ENCODE data around the gene RNF41.

RNF41 gene

GRCh38 chr12:56243731-56244181 is 22.0 kb upstream of the RNF41 start:
- no peak for DNase-seq (ENCODE audit: low read depth in 2 of 2)

- no peak for DNase-seq (ENCODE audit: low read depth in 2 of 2)
These were observed 21.3 kb upstream of the RNF41 start for GRCh38 chr12:56242986-56243385.

DNA sequence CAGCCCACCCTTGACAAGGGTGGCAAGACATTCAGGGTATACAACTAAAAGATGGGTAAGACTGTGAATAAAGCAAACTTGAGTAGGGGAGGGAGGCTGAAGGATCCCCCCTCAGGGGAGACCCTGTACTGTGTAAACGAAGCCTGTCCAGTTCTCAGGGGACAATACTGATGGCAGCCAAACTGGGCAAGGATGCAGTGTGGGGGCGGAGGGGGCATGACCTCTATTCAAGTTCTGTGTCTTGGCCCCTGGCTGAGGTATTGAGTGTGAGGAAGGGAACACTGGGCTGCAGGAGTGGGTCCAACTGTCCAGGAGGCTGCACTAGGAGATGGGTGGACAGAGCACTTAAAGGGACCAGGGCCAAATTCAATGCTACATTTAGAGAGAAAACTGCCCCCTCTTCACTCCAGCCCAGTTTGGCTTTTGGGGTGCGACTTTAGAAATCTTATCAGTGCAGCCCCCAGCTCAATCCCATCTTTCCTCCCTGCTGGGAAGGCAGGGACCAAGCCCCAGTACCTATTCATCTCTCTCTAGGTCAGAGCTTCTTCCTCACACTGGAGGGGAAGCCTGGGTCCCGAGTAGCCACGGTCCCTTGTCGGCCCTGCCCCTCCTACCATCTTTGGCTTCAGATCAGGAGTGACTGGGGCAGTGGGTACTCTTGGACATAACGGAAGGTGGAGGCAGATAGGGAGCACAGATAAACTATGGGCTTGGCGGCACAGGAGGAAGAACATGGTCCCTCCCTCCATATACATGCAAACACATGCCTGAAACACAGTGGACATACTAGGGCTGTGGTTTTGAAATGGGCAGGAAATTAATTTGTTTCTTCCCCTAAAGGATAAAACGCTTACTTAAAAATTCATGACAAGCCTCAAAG is 19.9 kb upstream of the RNF41 start:
- no peak for DNase-seq (ENCODE audit: low read depth in 2 of 2)

- no peak for DNase-seq (ENCODE audit: low read depth in 2 of 2)
These were observed 15.8 kb upstream of the RNF41 start for GRCh38 chr12:56237552-56237951.

GRCh38 chr12:56236985-56237384 is 15.3 kb upstream of the RNF41 start:
- DNase-seq (ENCODE audit: low read depth in 2 of 2), result no peak

- DNase-seq (ENCODE audit: low read depth in 2 of 2), result no peak
These were observed 14.4 kb upstream of the RNF41 start for GRCh38 chr12:56236091-56236490.

GRCh38 chr12:56234746-56235436 is 13.2 kb upstream of the RNF41 start:
- no peak for DNase-seq (ENCODE audit: low read depth in 2 of 2)

DNA sequence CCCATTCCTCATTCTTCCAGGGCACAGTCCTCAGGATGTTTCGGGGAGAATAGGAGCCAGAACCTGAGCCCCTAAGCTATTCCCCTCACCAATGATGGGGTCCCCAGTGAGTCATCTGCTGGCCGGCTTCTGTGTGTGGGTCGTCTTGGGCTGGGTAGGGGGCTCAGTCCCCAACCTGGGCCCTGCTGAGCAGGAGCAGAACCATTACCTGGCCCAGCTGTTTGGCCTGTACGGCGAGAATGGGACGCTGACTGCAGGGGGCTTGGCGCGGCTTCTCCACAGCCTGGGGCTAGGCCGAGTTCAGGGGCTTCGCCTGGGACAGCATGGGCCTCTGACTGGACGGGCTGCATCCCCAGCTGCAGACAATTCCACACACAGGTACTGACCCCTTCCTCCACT is 9.5 kb upstream of the RNF41 start:
- no peak for DNase-seq (ENCODE audit: low read depth in 2 of 2)

DNA sequence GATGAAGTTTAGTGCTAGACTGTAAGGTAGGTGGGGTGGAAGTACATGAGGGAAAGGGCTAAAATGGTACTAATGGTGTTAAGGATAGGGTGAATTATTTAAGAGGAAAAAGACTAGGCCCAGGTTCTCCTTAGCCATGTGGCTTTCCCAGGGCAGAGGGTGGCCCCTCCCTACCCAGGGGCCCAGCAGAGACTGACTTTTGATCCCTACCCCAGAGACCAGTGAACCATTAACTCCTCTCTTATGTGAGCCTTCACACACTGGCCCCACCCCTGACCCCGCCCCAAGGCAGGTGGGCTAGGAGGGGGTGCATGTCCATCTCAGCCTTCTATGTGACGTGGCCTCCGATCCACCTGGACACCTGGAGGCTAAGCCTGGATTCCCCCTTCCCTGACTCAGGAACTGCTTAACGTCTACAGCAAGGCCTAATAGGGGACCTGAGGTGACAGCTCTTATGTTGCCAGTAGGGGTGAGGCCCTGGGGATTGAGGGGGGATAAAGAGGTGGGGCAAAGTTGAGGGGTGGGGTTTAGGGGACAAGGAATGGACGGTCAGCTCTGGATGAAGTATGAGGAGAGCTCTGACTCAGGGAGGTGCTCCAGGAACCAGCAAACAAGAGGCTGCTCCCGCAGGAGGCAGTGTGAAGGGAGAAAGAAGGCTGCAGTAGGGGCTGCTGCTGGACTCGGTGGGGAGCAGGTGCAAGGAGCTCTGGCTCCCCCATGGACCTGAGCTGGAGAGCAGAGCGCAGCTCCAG is 8.9 kb upstream of the RNF41 start:
- no peak for DNase-seq (ENCODE audit: low read depth in 2 of 2)

DNA sequence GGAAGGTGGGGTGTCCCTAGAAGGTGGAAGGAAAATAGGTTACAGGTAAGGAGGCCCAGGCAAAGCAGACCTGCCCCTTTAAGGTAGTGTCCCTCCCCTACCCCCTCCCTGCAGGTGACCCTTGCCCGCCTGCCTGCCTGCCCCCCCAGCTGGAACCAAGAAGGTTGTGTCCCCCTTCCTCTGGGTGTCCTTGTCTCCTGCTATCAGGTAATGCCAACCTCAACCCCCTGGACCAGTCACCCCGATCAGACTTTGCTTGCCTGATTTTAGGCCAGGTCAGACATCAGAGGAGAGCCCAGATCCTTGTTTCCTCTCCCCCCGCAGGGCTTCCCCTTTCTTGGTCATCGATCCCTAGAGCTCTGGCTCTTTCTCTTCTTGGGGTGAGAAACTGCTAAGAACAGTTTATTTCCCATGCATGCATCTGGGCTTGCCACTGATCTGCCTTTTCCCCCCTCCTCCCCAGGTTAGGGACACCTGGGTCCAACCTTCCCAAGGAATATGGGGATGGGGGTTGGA is 8.3 kb upstream of the RNF41 start, which contains the start of gene SLC39A5:
Gene SLC39A5 (plus strand): TSS at position 136 of the 516 bp plus-strand sequence. CDS start 1,224 bp downstream, outside the sequence.
- DNase-seq (ENCODE audit: low read depth in 2 of 2), result no peak

DNA sequence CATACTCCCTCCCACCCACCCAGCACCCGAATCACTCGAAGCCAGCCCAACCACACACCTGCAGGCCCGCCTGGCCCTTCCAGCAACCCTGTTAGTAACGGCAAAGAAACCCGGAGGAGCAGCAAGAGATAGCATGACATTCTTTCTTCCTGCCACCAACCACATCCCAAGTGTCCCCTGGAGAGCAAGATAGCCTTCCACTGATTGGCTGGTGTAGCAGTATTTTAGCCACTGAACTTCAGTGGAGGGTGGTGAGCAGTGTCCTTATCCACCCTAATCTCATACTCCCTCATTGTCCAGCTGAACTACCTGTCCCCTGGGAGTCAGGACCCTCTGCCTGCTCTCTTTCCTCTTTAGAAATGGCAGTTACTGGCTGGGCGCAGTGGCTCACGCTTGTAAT is 7.4 kb upstream of the RNF41 start:
- no peak for DNase-seq (ENCODE audit: low read depth in 2 of 2)

- DNase-seq (ENCODE audit: low read depth in 2 of 2), result no peak
These were observed 3.2 kb upstream of the RNF41 start for GRCh38 chr12:56224954-56225353.

- peak; percentile 92 to 94 for DNase-seq (ENCODE audit: low read depth in 2 of 2)
These were observed 2.5 kb upstream of the RNF41 start, which contains the start of gene NABP2 for GRCh38 chr12:56224102-56224701. NABP2 (plus strand) TSS chr12:56224342; CDS start chr12:56224857, 515 bp downstream.

DNA sequence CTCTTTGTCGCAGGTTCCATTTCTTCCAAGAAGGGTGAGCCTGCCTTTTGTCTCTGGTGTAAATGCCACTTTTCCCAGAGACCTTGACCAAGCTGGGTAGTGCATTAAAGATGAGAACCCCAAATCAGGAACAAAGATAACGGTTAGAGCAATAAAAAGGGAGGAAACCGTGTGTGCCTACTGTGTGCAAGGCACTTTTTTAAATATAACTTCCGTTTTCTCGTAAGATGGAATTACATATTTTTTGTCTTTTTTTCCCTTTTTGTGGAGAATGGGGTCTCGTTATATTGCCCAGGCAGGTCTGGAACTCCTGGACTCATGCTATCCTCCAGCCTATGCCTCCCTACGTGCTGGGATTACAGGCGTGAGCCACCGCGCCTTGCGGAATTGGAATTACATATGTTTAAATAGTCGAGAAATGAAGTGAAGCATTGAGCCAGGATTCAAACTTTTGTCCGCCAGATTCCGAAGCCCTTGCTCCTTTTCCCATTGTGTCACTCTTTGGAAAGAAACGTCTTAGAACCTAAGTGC is 1.9 kb upstream of the RNF41 start:
- no peak for DNase-seq (ENCODE audit: low read depth in 2 of 2)

DNA sequence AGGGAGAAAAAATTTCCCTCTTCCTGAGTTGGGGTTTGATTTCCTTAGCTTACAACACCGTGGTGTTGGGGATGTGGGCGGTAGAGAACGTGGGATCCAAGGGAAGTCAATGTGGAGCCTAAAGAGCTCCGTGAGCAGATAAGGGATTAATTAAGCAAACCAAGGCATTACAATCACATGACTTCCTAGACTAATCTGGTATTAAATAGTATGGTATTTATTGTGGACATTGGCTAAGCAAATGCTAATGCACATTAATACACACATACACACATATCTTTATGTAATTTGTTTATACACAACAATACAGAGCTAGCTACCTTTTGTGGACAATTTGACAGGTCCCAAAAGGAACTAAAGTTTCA is 791 bp upstream of the RNF41 start:
- no peak for DNase-seq (ENCODE audit: low read depth in 2 of 2)

GRCh38 chr12:56221232-56221756 is 428 bp downstream of the RNF41 start:
- no peak for DNase-seq (ENCODE audit: low read depth in 2 of 2)

DNA sequence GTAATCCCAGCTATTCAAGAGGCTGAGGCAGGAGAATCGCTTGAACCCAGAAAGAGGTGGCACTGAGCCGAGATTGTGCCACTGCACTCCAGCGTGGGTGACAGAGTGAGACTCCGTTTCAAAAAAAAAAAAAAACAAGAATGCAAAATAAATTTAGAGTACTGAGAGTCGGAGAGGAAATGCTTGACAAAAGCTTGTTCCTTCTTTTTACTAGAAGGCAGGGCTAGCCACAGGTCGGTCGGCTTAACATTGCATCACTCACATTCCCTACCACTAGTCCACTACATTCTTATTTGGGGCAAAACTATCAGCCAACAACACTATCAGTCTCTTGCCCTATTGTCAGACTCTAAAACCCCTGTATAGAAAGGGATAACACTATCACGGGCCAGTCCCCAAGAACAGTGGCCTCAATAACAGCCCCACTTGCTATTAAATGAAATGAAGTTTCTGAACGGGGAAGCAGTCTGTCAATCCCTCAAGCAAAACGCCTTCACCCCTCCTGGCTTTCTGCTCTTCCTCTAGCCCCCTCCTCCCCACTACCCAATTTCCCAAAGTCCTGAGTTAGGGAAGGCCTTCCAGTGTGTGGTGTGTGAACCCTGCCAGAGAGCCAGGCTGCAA is 1.0 kb downstream of the RNF41 start:
- DNase-seq (ENCODE audit: low read depth in 2 of 2), result no peak

GRCh38 chr12:56219840-56220239 is 1.9 kb downstream of the RNF41 start:
- DNase-seq (ENCODE audit: low read depth in 2 of 2), result no peak

DNA sequence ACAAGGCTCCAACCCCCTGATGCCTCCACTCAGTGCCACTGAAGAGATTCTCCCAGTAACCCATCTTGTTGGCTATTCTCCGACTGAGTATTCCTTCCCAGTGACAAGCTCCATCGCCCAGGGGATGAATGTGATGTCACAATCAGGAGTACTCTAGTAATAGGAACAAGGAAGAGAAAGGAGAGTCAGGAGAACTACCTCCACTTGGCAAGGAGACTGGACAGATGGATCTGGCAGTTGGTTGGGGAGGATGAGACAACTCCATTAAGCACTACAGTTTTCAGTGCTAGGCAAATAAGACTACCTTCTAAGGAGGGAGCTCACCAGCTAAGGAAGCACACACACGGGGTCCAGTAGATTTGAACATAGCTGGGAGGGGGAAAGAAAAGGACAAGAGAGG is 5.3 kb downstream of the RNF41 start:
- no peak for DNase-seq (ENCODE audit: low read depth in 2 of 2)

DNA sequence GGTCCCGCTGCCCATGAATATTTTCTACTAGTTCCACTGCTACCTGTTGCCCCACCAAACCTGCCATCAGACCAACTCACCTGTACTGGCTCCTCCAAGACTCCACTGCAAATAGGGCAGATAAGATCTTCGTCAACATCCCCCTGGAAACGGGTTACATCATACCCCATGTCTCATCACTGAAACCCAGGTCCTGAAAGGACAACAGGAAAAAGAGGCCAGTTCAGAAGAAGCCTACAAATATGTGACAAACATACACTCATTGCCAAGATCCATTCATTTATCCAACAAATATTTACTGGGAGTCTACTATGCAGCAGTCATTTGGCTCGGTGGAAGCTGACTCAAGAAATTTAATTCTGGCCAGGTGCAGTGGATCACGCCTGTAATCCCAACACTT is 7.8 kb downstream of the RNF41 start:
- DNase-seq (ENCODE audit: low read depth in 2 of 2), result no peak

DNA sequence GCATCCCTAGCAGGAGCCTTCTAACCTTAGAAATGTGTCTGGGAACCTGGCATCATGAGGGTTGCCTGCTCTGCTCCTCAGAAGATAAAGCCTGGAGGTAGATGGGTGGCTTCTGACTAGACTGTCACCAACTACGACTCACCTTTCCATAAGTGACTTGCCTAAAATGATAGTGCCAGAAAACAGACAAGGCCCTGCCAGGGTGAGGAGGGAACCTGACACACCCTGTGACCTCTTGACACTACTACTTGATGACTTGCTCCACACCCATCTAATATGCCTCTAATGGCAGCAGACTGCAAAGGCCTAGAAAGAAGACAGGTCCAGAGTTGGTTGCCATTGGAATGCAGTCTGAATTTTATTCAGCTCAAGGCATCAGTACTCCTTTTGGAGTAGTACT is 9.4 kb downstream of the RNF41 start:
- DNase-seq (ENCODE audit: low read depth in 2 of 2), result peak in 1 of 2 donors; percentile 23

Measured in stimulated activated CD4-positive, alpha-beta T cell treated with anti-CD3 and anti-CD28 coated beads, Interleukin-15, amount 100 ng/mL, for 48 hours (primary cell).